Measurements from ENCODE around the gene TFF1.

The TFF1 gene

DNA sequence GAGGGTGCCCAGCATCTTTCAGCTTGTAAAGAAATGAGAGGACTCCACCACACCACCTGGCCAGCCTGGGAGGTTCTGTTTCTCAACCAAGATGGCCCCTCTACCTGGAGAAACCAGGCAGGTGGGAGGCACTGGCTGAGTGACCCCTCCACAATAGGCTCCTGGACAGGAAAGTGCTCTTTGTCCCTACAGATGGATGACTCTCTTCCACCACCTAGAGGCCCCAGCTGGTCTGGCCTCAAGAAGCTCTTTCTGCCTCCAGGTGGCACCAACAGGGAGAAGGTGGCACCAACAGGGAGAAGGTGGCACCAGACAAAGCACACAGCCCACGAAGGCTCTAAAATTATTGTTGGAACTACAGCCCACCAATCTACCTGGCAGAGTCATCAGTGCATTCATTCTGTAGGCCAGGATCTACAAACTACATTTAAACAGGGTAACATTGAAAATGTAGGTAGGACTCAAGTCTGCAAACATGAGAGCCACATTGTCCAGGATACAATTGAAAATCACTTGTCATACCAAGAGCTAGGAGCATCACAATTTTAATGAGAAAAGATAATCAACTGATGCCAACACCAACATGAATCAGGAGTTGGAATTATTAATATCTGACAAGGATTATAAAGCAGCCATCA, 15.1 kb upstream of the TFF1 start:
- Histone ChIP-seq H2AFZ (ENCODE audit: low read depth) (no peak overlapping the region), H3K4me3 (IDR thresholded peaks at IDR 0.05; ENCODE audit: insufficient read depth, low read depth, low read length) (no peak overlapping the region), H3K9ac (no peak overlapping the region), H3K27ac (no peak overlapping the region), H3K79me2 (ENCODE audit: insufficient read depth, low read depth) (no peaks in the 10 kb centered on the region), H3K27me3 (ENCODE audit: insufficient read depth, low read depth) (peaks cover 44% of the 10 kb centered on the region), H3K4me2 (no peak overlapping the region), H3K4me1 (ENCODE audit: low read depth, poor library complexity, severe bottlenecking) (no peaks in the 10 kb centered on the region), H4K20me1 (ENCODE audit: insufficient read depth) (no peaks in the 10 kb centered on the region), H3K36me3 (ENCODE audit: insufficient read depth) (no peaks in the 10 kb centered on the region)
- TF ChIP-seq, protein P1, sequence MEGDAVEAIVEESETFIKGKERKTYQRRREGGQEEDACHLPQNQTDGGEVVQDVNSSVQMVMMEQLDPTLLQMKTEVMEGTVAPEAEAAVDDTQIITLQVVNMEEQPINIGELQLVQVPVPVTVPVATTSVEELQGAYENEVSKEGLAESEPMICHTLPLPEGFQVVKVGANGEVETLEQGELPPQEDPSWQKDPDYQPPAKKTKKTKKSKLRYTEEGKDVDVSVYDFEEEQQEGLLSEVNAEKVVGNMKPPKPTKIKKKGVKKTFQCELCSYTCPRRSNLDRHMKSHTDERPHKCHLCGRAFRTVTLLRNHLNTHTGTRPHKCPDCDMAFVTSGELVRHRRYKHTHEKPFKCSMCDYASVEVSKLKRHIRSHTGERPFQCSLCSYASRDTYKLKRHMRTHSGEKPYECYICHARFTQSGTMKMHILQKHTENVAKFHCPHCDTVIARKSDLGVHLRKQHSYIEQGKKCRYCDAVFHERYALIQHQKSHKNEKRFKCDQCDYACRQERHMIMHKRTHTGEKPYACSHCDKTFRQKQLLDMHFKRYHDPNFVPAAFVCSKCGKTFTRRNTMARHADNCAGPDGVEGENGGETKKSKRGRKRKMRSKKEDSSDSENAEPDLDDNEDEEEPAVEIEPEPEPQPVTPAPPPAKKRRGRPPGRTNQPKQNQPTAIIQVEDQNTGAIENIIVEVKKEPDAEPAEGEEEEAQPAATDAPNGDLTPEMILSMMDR (conservative IDR thresholded peaks at IDR 0.05; ENCODE audit: low read depth, low read length): peak; percentile 52

DNA sequence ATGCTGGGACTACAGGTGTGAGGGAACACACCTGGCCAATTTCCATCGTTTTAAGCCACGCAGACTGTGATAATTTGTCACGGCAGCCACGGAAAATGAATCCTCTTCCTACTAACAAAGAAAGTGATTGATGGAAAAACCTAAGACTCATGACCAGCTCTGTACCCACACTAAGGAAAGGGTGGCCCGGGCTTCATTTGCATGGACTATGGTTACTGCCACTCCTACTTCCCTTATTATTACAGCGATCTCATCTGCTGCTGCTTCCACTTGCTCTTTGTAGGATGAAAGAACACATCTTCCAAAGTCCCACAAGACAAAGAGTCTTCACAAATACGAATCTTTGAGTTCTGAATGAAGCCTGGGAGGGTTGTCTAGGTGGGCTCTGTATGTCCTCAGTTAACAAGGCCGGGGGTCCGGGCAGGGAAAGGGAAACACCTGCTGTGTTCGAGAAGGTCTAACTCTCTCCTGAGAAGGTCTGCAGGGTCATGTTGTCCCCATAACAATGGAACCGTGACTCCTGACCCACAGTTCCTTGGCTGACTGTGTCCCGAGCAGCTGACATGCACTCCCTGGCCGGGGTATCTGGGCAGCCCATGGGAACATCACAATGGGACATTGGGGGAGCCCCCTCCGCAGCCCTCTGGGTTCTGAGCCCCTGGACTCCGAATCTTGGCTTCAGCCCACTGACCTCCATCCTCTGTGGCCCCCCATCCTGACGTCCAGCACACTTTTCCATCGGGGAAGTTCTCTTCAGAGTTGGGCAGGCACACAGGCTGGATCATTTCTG, 13.3 kb upstream of the TFF1 start:
- Histone ChIP-seq H3K4me1 (ENCODE audit: low read depth, poor library complexity, severe bottlenecking) (no peaks in the 10 kb centered on the region), H3K9ac (no peak overlapping the region), H3K27ac (no peak overlapping the region), H3K79me2 (ENCODE audit: insufficient read depth, low read depth) (no peaks in the 10 kb centered on the region), H3K27me3 (ENCODE audit: insufficient read depth, low read depth) (peaks cover 45% of the 10 kb centered on the region), H2AFZ (ENCODE audit: low read depth) (no peak overlapping the region), H4K20me1 (ENCODE audit: insufficient read depth) (no peaks in the 10 kb centered on the region), H3K4me3 (IDR thresholded peaks at IDR 0.05; ENCODE audit: insufficient read depth, low read depth, low read length) (no peak overlapping the region), H3K4me2 (no peak overlapping the region), H3K36me3 (ENCODE audit: insufficient read depth) (no peaks in the 10 kb centered on the region)
- TF ChIP-seq, protein P1 (conservative IDR thresholded peaks at IDR 0.05; ENCODE audit: low read depth, low read length): no peak

DNA sequence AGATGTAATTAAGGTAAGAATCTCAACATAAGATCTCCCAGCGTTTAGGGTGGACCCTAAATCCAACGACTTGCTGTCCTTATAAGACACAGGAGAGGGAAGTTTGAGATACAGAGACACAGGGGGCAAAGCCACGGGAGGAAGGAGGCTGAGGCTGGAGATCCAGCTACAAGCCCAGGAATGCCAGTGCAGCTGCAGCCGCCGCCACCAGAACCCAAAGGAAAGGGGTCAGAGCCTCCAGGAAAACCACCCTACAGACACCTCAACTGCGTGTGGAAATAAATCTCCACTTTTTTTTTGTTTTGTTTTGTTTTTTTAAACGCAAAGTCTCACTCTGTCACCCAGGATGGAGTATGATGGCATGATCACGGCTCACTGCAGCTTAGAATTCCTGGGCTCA, 12.1 kb upstream of the TFF1 start:
- no peak overlapping the region for H3K27ac ChIP-seq
- H4K20me1 ChIP-seq (ENCODE audit: insufficient read depth): no peaks in the 10 kb centered on the region
- no peak overlapping the region for H3K4me2 ChIP-seq
- no peak overlapping the region for H3K4me3 ChIP-seq (IDR thresholded peaks at IDR 0.05; ENCODE audit: insufficient read depth, low read depth, low read length)
- H3K4me1 ChIP-seq (ENCODE audit: low read depth, poor library complexity, severe bottlenecking): no peaks in the 10 kb centered on the region
- TF ChIP-seq, protein P1 (conservative IDR thresholded peaks at IDR 0.05; ENCODE audit: low read depth, low read length): no peak
- H2AFZ ChIP-seq (ENCODE audit: low read depth): no peak overlapping the region
- peaks cover 56% of the 10 kb centered on the region for H3K27me3 ChIP-seq (ENCODE audit: insufficient read depth, low read depth)
- no peaks in the 10 kb centered on the region for H3K36me3 ChIP-seq (ENCODE audit: insufficient read depth)
- no peaks in the 10 kb centered on the region for H3K79me2 ChIP-seq (ENCODE audit: insufficient read depth, low read depth)
- H3K9ac ChIP-seq: no peak overlapping the region

DNA sequence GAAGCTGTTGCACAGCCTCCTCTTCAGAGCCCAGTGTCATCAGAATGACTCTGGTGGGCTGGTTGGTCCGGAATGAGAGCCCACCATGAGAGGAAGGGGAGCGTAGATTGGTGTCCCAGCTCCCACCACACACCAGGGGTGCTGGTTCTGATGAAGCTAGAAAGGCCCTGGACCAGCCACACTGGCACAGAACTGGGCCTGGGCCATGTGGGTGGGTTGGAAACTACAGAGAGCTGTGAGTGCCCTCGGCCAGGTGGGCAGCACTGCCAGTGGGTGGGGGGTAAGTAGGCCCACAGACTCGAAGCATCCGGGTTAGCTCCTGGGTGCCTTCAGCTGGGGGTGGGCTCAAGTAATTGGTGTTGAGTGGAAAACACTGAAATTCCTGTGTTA, 11.6 kb upstream of the TFF1 start:
- H3K4me2 ChIP-seq: no peak overlapping the region
- TF ChIP-seq, protein P1 (conservative IDR thresholded peaks at IDR 0.05; ENCODE audit: low read depth, low read length): no peak
- no peak overlapping the region for H3K9ac ChIP-seq
- no peak overlapping the region for H3K4me3 ChIP-seq (IDR thresholded peaks at IDR 0.05; ENCODE audit: insufficient read depth, low read depth, low read length)
- no peaks in the 10 kb centered on the region for H3K36me3 ChIP-seq (ENCODE audit: insufficient read depth)
- H2AFZ ChIP-seq (ENCODE audit: low read depth): no peak overlapping the region
- no peaks in the 10 kb centered on the region for H4K20me1 ChIP-seq (ENCODE audit: insufficient read depth)
- H3K4me1 ChIP-seq (ENCODE audit: low read depth, poor library complexity, severe bottlenecking): no peaks in the 10 kb centered on the region
- H3K79me2 ChIP-seq (ENCODE audit: insufficient read depth, low read depth): no peaks in the 10 kb centered on the region
- H3K27me3 ChIP-seq (ENCODE audit: insufficient read depth, low read depth): peaks cover 61% of the 10 kb centered on the region
- H3K27ac ChIP-seq: no peak overlapping the region
